ENCODE measurements around the gene HOXA3.

Gene HOXA3

GRCh38 chr7:27189295-27189996 is 37.1 kb upstream of the HOXA3 start:
- no peak for DNase-seq

GRCh38 chr7:27188386-27189294 is 36.3 kb upstream of the HOXA3 start:
- peak; percentile 31 for DNase-seq

- DNase-seq: no peak
Observed at GRCh38 chr7:27187475-27188385, 35.3 kb upstream of the HOXA3 start.

GRCh38 chr7:27186668-27187474 is 34.5 kb upstream of the HOXA3 start:
- DNase-seq: no peak

- no peak for DNase-seq
Observed at GRCh38 chr7:27185854-27186667, 33.7 kb upstream of the HOXA3 start.

- DNase-seq: no peak
Observed at GRCh38 chr7:27185013-27185853, 32.9 kb upstream of the HOXA3 start, which contains the start of gene HOXA11. TSS of gene HOXA11 (minus strand) at chr7:27185232. CDS start at chr7:27185144, 88 bp downstream.

GRCh38 chr7:27184337-27185012 is 32.1 kb upstream of the HOXA3 start:
- DNase-seq: no peak

GRCh38 chr7:27183682-27184336 is 31.4 kb upstream of the HOXA3 start:
- DNase-seq: no peak

- DNase-seq: no peak
Observed at GRCh38 chr7:27182861-27183681, 30.7 kb upstream of the HOXA3 start.

GRCh38 chr7:27182285-27182841 is 30.0 kb upstream of the HOXA3 start:
- no peak for DNase-seq

GRCh38 chr7:27181795-27182275 is 29.5 kb upstream of the HOXA3 start:
- DNase-seq: no peak

- DNase-seq: no peak
Observed at GRCh38 chr7:27180431-27181420, 28.3 kb upstream of the HOXA3 start.

- peak; percentile 37 for DNase-seq
Observed at GRCh38 chr7:27179503-27180430, 27.4 kb upstream of the HOXA3 start.

GRCh38 chr7:27179030-27179429 is 26.6 kb upstream of the HOXA3 start:
- no peak for DNase-seq

GRCh38 chr7:27178366-27178765 is 26.0 kb upstream of the HOXA3 start:
- no peak for DNase-seq

Data from activated effector memory CD4-positive, alpha-beta T cell treated with Interleukin-2 at 50 U/mL for 16 hours (primary cell).